ENCODE measurements around the gene GPR89A.
"Not testable (repeated sequence)": the region's sequence is repeated elsewhere in the genome, so short reads cannot be mapped to it uniquely, and the experiment has no call there.

GPR89A gene

GRCh38 chr1:145607833-145608733, at the start of gene GPR89A:
Gene GPR89A, plus strand, starts transcription at chr1:145607988. Its CDS starts 146 bp downstream, at chr1:145608134.
- peak; percentile 99 for ATAC-seq
- Mint-ChIP-seq H3K4me3 (peak within 1 kb of the TSS; percentile 85), H3K27ac (peak within 1 kb of the TSS; percentile 76), H3K4me1 (peaks cover 24% of the 10 kb centered on the region)
- DNase-seq = peak; percentile 97
- not testable (repeated sequence) for H3K36me3 Mint-ChIP-seq (ENCODE audit: low read depth); H3K9me3 Mint-ChIP-seq; H3K27me3 Mint-ChIP-seq

- not testable (repeated sequence) for DNase-seq; ATAC-seq; H3K27me3 Mint-ChIP-seq; H3K9me3 Mint-ChIP-seq; H3K36me3 Mint-ChIP-seq (ENCODE audit: low read depth); H3K27ac Mint-ChIP-seq; H3K4me3 Mint-ChIP-seq; H3K4me1 Mint-ChIP-seq
These were observed 21.0 kb upstream of the GPR89A start for GRCh38 chr1:145586820-145587219.

GRCh38 chr1:145590806-145591205, 17.0 kb upstream of the GPR89A start:
- not testable (repeated sequence) for H3K27ac Mint-ChIP-seq; H3K9me3 Mint-ChIP-seq; H3K27me3 Mint-ChIP-seq; H3K36me3 Mint-ChIP-seq (ENCODE audit: low read depth); ATAC-seq; H3K4me3 Mint-ChIP-seq
- peak; percentile 62 for DNase-seq
- H3K4me1 Mint-ChIP-seq = peaks cover 11% of the 10 kb centered on the region

GRCh38 chr1:145592347-145592746, 15.4 kb upstream of the GPR89A start:
- not testable (repeated sequence) for H3K36me3 Mint-ChIP-seq (ENCODE audit: low read depth); DNase-seq; H3K27me3 Mint-ChIP-seq; ATAC-seq; H3K9me3 Mint-ChIP-seq; H3K4me3 Mint-ChIP-seq
- Mint-ChIP-seq H3K4me1 (peaks cover 11% of the 10 kb centered on the region), H3K27ac (peak overlapping the region; percentile 14)

GRCh38 chr1:145595421-145595820, 12.4 kb upstream of the GPR89A start:
- not testable (repeated sequence) for DNase-seq; H3K36me3 Mint-ChIP-seq (ENCODE audit: low read depth)
- peaks cover 16% of the 10 kb centered on the region for H3K27me3 Mint-ChIP-seq

GRCh38 chr1:145596236-145596635, 11.6 kb upstream of the GPR89A start:
- not testable (repeated sequence) for H3K36me3 Mint-ChIP-seq (ENCODE audit: low read depth); H3K4me1 Mint-ChIP-seq; ATAC-seq; DNase-seq; H3K4me3 Mint-ChIP-seq; H3K9me3 Mint-ChIP-seq; H3K27ac Mint-ChIP-seq
- peaks cover 16% of the 10 kb centered on the region for H3K27me3 Mint-ChIP-seq

More at GRCh38 chr1:145595421-145595820, 12.4 kb upstream of the GPR89A start:
- not testable (repeated sequence) for H3K27ac Mint-ChIP-seq, H3K9me3 Mint-ChIP-seq, ATAC-seq, H3K4me3 Mint-ChIP-seq
- H3K4me1 Mint-ChIP-seq = peaks cover 11% of the 10 kb centered on the region

GRCh38 chr1:145599426-145599825, 8.4 kb upstream of the GPR89A start:
- H3K4me3 Mint-ChIP-seq; H3K9me3 Mint-ChIP-seq; DNase-seq; ATAC-seq; H3K36me3 Mint-ChIP-seq (ENCODE audit: low read depth); H3K4me1 Mint-ChIP-seq; H3K27ac Mint-ChIP-seq: not testable (repeated sequence)
- H3K27me3 Mint-ChIP-seq = peaks cover 13% of the 10 kb centered on the region

- no peaks in the 10 kb centered on the region for H3K9me3 Mint-ChIP-seq
- H3K27me3 Mint-ChIP-seq = peaks cover 13% of the 10 kb centered on the region
- H3K36me3 Mint-ChIP-seq (ENCODE audit: low read depth) = no peaks in the 10 kb centered on the region
- no peak overlapping the region for H3K27ac Mint-ChIP-seq
- ATAC-seq (no peak), DNase-seq (no peak)
- no peak overlapping the region for H3K4me3 Mint-ChIP-seq
- H3K4me1 Mint-ChIP-seq = no peaks in the 10 kb centered on the region
These were observed 6.2 kb upstream of the GPR89A start for GRCh38 chr1:145601593-145601992.

- not testable (repeated sequence) for H3K4me3 Mint-ChIP-seq; DNase-seq; H3K27ac Mint-ChIP-seq; ATAC-seq; H3K9me3 Mint-ChIP-seq; H3K36me3 Mint-ChIP-seq (ENCODE audit: low read depth); H3K27me3 Mint-ChIP-seq
- H3K4me1 Mint-ChIP-seq = peaks cover 22% of the 10 kb centered on the region
These were observed 948 bp upstream of the GPR89A start for GRCh38 chr1:145606840-145607239.

GRCh38 chr1:145607289-145607688, 499 bp upstream of the GPR89A start:
- not testable (repeated sequence) for ATAC-seq, H3K4me3 Mint-ChIP-seq

GRCh38 chr1:145610744-145611143, 3.0 kb downstream of the GPR89A start:
- not testable (repeated sequence) for H3K4me3 Mint-ChIP-seq; DNase-seq; H3K9me3 Mint-ChIP-seq; H3K36me3 Mint-ChIP-seq (ENCODE audit: low read depth); ATAC-seq; H3K27ac Mint-ChIP-seq; H3K27me3 Mint-ChIP-seq
- peaks cover 24% of the 10 kb centered on the region for H3K4me1 Mint-ChIP-seq

More at GRCh38 chr1:145607289-145607688, 499 bp upstream of the GPR89A start:
- not testable (repeated sequence) for H3K9me3 Mint-ChIP-seq; H3K27me3 Mint-ChIP-seq; DNase-seq; H3K36me3 Mint-ChIP-seq (ENCODE audit: low read depth); H3K27ac Mint-ChIP-seq
- peaks cover 24% of the 10 kb centered on the region for H3K4me1 Mint-ChIP-seq

- not testable (repeated sequence) for H3K36me3 Mint-ChIP-seq (ENCODE audit: low read depth); ATAC-seq; H3K27me3 Mint-ChIP-seq; DNase-seq; H3K27ac Mint-ChIP-seq; H3K4me3 Mint-ChIP-seq; H3K9me3 Mint-ChIP-seq; H3K4me1 Mint-ChIP-seq
These were observed 12.3 kb downstream of the GPR89A start for GRCh38 chr1:145620073-145620472.

GRCh38 chr1:145622177-145622576, 14.4 kb downstream of the GPR89A start:
- not testable (repeated sequence) for H3K4me1 Mint-ChIP-seq; H3K27me3 Mint-ChIP-seq; ATAC-seq; H3K36me3 Mint-ChIP-seq (ENCODE audit: low read depth); DNase-seq; H3K27ac Mint-ChIP-seq; H3K4me3 Mint-ChIP-seq; H3K9me3 Mint-ChIP-seq

- not testable (repeated sequence) for H3K27ac Mint-ChIP-seq
These were observed 28.4 kb downstream of the GPR89A start for GRCh38 chr1:145636237-145636636.

GRCh38 chr1:145641886-145642285, 34.1 kb downstream of the GPR89A start:
- H3K27me3 Mint-ChIP-seq; H3K4me3 Mint-ChIP-seq; H3K36me3 Mint-ChIP-seq (ENCODE audit: low read depth); H3K9me3 Mint-ChIP-seq; DNase-seq; ATAC-seq; H3K27ac Mint-ChIP-seq: not testable (repeated sequence)
- H3K4me1 Mint-ChIP-seq = peaks cover 11% of the 10 kb centered on the region

More at GRCh38 chr1:145636237-145636636, 28.4 kb downstream of the GPR89A start:
- not testable (repeated sequence) for H3K36me3 Mint-ChIP-seq (ENCODE audit: low read depth); H3K27me3 Mint-ChIP-seq; DNase-seq; H3K4me3 Mint-ChIP-seq; ATAC-seq; H3K9me3 Mint-ChIP-seq
- peaks cover 11% of the 10 kb centered on the region for H3K4me1 Mint-ChIP-seq
